Measurements from ENCODE around the gene LRRC18.

GRCh38 chr10:48981310-48981907 lies 41.8 kb upstream of the LRRC18 start:
- no peak for TF ChIP-seq EP300 (IDR thresholded peaks at IDR 0.05)
- no peak for TF ChIP-seq POLR2A (IDR thresholded peaks at IDR 0.05)

Measured in sigmoid colon (tissue), 4 donors.